OCI-LY7 (cell line): ENCODE results near the gene ANKRD11.

Source experiments
- EZH2phosphoT487 ChIP-seq: fragments of 200-600 bp; sonication (generic); IDR thresholded peaks from 2 replicates; pipeline ENCODE4 v1.6.1; 2018; ENCODE audit warnings: low read depth, borderline replicate concordance, mild to moderate bottlenecking, mixed run types, antibody characterized with exemption, low read length, moderate library complexity, mixed read lengths
- TF ChIP-seq, protein P1 (sequence below): fragments of 200-600 bp; sonication (generic); conservative IDR thresholded peaks from 2 replicates; pipeline ENCODE4 v1.5.1; 2014; ENCODE audit warnings: mild to moderate bottlenecking, antibody characterized with exemption, low read length, moderate library complexity, mixed read lengths

DNA sequence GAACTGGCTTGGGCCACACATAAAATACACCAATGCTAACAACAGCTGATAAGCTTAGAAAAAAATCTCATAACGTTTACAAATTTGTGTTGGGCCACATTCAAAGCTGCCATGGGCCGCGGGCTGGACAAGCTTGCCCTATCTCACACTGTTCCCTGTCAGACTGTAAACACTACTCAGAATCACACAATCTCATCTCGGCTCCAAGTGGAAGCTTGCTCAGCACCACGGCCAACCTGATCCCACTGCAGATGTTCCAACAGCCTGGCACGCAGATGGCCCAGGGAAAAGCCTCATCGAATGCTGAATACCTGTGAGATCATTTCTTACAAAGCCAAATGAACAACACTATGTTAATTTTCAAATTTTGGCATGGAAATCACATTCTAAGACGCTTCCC lies 125.8 kb downstream of the ANKRD11 start:
- TF ChIP-seq, protein P1, sequence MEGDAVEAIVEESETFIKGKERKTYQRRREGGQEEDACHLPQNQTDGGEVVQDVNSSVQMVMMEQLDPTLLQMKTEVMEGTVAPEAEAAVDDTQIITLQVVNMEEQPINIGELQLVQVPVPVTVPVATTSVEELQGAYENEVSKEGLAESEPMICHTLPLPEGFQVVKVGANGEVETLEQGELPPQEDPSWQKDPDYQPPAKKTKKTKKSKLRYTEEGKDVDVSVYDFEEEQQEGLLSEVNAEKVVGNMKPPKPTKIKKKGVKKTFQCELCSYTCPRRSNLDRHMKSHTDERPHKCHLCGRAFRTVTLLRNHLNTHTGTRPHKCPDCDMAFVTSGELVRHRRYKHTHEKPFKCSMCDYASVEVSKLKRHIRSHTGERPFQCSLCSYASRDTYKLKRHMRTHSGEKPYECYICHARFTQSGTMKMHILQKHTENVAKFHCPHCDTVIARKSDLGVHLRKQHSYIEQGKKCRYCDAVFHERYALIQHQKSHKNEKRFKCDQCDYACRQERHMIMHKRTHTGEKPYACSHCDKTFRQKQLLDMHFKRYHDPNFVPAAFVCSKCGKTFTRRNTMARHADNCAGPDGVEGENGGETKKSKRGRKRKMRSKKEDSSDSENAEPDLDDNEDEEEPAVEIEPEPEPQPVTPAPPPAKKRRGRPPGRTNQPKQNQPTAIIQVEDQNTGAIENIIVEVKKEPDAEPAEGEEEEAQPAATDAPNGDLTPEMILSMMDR, result no peak
- TF ChIP-seq EZH2phosphoT487, result no peak
